ENCODE measurements around the gene HOXC6.

The HOXC6 gene

DNA sequence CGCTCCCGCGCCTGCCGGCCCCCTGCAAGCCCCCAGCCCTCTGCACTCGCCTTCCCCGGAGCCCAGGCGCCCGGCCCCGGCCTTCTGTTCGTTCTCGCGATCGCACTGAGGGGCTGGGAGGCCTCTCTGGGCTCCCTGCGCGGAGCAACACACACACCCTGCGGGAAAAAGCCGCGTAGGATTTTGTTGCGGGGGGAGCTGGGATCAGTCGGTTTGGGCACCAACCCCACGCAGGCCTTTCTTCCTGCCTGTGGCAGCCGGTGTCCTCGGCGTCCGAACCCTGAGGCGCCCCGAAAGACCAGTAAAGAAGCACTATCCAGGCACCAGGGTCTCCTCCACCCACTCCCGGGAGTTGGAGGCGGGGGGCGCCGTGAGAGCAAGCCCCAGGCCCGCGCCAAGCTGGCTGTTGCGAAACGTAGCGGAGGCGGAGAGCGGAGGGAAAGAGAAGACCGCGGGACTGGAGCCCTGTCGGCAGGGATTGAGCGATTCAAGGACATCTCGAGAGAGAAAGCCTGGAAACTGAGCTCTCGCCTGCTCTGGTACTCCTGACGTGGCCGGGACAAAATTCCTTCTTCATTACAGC lies 2.7 kb downstream of the HOXC6 start:
- no peaks in the 10 kb centered on the region for H3K27me3 ChIP-seq
- no peaks in the 10 kb centered on the region for H3K36me3 ChIP-seq
- peaks cover 16% of the 10 kb centered on the region for H3K4me1 ChIP-seq
- no peak for TF ChIP-seq CTCF (IDR thresholded peaks at IDR 0.05; ENCODE audit: low read depth, low read length)
- H3K4me3 ChIP-seq (ENCODE audit: low read depth, low read length) = no peak overlapping the region
- no peak for DNase-seq
- no peaks in the 10 kb centered on the region for H3K9me3 ChIP-seq

DNA sequence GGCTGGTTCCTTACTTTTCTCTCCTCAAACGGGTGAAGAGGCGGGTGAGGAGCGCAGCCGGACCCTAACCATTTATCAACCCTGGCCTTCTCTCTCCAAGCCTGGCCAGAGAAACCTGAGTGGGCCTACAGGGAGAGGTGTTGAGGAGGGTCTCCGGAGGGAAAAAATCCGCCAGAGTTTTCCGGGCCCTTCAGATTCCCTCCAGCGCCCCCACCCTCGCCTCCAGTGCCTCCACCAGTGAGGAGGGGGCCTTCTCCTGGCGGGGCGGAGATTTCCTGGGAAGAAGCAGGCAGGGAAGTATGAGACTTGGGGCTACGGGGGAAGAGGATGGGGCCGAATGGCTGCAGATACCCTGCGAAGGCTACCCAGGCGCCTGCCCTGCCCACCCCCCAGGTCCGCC lies 3.2 kb downstream of the HOXC6 start:
- H3K4me1 ChIP-seq = peaks cover 18% of the 10 kb centered on the region
- H3K9me3 ChIP-seq = no peaks in the 10 kb centered on the region
- no peak overlapping the region for H3K4me3 ChIP-seq (ENCODE audit: low read depth, low read length)
- no peaks in the 10 kb centered on the region for H3K27me3 ChIP-seq
- no peaks in the 10 kb centered on the region for H3K36me3 ChIP-seq
- TF ChIP-seq CTCF (IDR thresholded peaks at IDR 0.05; ENCODE audit: low read depth, low read length) = no peak
- no peak for DNase-seq

DNA sequence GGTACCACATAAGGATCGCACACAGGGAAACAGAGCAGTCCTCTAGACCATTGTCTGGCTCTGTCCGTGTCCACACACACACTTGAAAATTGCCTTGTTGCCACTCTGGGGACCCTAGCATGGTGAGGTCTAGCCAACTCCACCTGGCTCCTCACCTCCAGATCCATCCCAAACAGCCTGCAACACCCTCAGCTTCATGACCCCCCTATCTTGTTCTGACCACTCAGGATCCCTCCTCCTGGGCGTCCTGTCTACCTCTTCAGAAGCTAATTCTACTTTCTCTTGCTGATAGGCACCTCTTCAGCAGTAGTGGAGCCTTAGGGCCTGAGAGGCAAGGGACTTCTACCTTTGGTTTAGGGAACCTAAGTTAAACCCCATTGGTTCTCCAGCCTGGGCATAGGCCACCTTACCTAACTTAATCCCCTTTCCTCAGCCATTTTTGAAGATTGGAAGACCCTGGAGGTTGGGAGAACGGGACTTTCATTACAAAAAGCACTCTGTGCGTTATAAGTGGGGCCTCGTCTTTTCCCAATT lies 3.9 kb downstream of the HOXC6 start:
- no peak for DNase-seq
- no peaks in the 10 kb centered on the region for H3K27me3 ChIP-seq
- no peak overlapping the region for H3K4me3 ChIP-seq (ENCODE audit: low read depth, low read length)
- H3K36me3 ChIP-seq = no peaks in the 10 kb centered on the region
- H3K9me3 ChIP-seq = no peaks in the 10 kb centered on the region
- H3K4me1 ChIP-seq = peaks cover 25% of the 10 kb centered on the region
- no peak for TF ChIP-seq CTCF (IDR thresholded peaks at IDR 0.05; ENCODE audit: low read depth, low read length)

- Histone ChIP-seq H3K4me1 (peaks cover 28% of the 10 kb centered on the region), H3K27me3 (no peaks in the 10 kb centered on the region), H3K36me3 (no peaks in the 10 kb centered on the region), H3K9me3 (no peaks in the 10 kb centered on the region), H3K4me3 (ENCODE audit: low read depth, low read length) (peak within 1 kb of the TSS; percentile 71)
- TF ChIP-seq CTCF (IDR thresholded peaks at IDR 0.05; ENCODE audit: low read depth, low read length) = peak; percentile 98
- peak; percentile 81 for DNase-seq
Observed at GRCh38 chr12:54032627-54033100, 4.4 kb downstream of the HOXC6 start, which contains the start of gene HOXC5. HOXC5 (plus strand) TSS chr12:54033050; CDS start chr12:54033123, 73 bp downstream.

DNA sequence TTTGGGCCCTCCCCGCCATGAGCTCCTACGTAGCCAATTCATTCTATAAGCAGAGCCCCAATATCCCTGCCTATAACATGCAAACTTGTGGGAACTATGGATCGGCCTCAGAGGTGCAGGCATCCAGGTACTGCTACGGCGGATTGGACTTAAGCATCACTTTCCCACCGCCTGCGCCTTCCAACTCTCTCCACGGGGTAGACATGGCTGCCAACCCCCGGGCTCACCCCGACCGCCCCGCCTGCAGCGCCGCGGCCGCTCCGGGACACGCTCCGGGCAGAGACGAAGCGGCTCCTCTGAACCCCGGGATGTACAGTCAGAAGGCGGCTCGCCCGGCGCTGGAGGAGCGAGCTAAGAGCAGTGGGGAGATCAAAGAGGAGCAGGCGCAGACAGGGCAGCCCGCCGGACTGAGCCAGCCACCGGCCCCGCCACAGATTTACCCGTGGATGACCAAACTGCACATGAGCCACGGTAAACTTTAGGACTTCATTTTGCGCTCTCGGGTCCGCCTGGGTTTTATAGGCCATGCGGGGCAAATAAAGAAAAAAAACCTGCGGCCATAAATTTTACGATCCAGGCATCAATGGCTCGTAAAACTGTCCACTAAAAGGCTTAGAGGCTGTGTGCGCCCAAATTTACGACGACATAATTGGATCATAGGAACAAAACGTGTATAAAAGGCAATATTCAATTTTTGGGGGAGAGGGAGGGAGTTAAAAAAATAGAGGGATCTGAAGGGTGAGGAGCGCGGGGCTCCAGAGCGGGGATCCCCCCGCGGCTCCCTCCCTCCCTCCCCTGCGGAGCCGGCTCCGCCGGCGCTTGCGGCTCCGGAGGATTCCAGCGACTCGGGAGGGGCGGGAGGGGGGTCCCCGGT lies 5.1 kb downstream of the HOXC6 start:
- peak; percentile 69 for DNase-seq
- no peaks in the 10 kb centered on the region for H3K27me3 ChIP-seq
- H3K36me3 ChIP-seq = no peaks in the 10 kb centered on the region
- no peaks in the 10 kb centered on the region for H3K9me3 ChIP-seq
- H3K4me3 ChIP-seq (ENCODE audit: low read depth, low read length) = peak overlapping the region; percentile 71
- TF ChIP-seq CTCF (IDR thresholded peaks at IDR 0.05; ENCODE audit: low read depth, low read length) = no peak
- H3K4me1 ChIP-seq = peaks cover 28% of the 10 kb centered on the region
